Calu3 (cell line): ENCODE data around the gene CHRND. TPM values are rescaled to one million over a fixed set of nuclear protein-coding genes. Genes with fewer than 3 reads are reported as not detected.

Source experiments
- BruUV-seq: library from RNA; stranded (reverse); fragments of 400-500 nt; replicated peaks from 2 replicates; lab custom pipeline; 2021; lab: Mats Ljungman, UMichigan
- CTCF ChIA-PET: fragments of 300-600 bp; sonication (Branson Sonifier 250); formaldehyde crosslinking; loops from one replicate; lab custom pipeline; 2022; ENCODE audit warnings: antibody characterized with exemption; lab: Charles Lee
- DNase-seq: peaks from one replicate; pipeline ENCODE4 v3.0.0; 2022
- H3K27ac Mint-ChIP-seq: one replicate; pipeline ENCODE4 v1.8.0; 2022; ENCODE audit warnings: mixed read lengths; ENCODE audit not compliant: unreplicated experiment
- H3K27me3 Mint-ChIP-seq: one replicate; pipeline ENCODE4 v1.8.0; 2022; ENCODE audit warnings: mixed read lengths; ENCODE audit not compliant: unreplicated experiment
- H3K36me3 Mint-ChIP-seq: one replicate; pipeline ENCODE4 v1.8.0; 2022; ENCODE audit warnings: mild to moderate bottlenecking, moderate library complexity, mixed read lengths; ENCODE audit not compliant: insufficient read depth, unreplicated experiment
- H3K4me1 Mint-ChIP-seq: one replicate; pipeline ENCODE4 v1.8.0; 2022; ENCODE audit warnings: mild to moderate bottlenecking, low read depth, mixed read lengths; ENCODE audit not compliant: unreplicated experiment
- H3K4me3 Mint-ChIP-seq: one replicate; pipeline ENCODE4 v1.8.0; 2022; ENCODE audit warnings: mild to moderate bottlenecking, low read depth, moderate library complexity, mixed read lengths; ENCODE audit not compliant: unreplicated experiment
- H3K9me3 Mint-ChIP-seq: one replicate; pipeline ENCODE4 v1.8.0; 2022; ENCODE audit warnings: low read depth, mixed read lengths; ENCODE audit not compliant: unreplicated experiment
- CTCF ChIP-seq: fragments of 200-600 bp; IDR thresholded peaks from one replicate; pipeline ENCODE4 v1.8.0; 2022; ENCODE audit warnings: antibody characterized with exemption; ENCODE audit not compliant: unreplicated experiment
- intact Hi-C: fragments of 100-400 bp; cut with micrococcal nuclease; formaldehyde crosslinking; loops from one replicate; pipeline ENCODE4 v1.10.0; 2022; ENCODE audit not compliant: unreplicated experiment
- total RNA-seq: library from RNA; stranded (reverse); gene quantifications from 2 replicates; pipeline ENCODE4 v1.2.3, GENCODE V29; 2022

CHRND gene
- total RNA-seq, 1 experiment from 2014 or later = not detected

- TF ChIP-seq CTCF = no peak
- Mint-ChIP-seq H3K27ac (peak overlapping the region; percentile 38), H3K4me1 (peaks cover 63% of the 10 kb centered on the region), H3K27me3 (no peaks in the 10 kb centered on the region), H3K4me3 (peak overlapping the region; percentile 33), H3K36me3 (peaks cover 35% of the 10 kb centered on the region), H3K9me3 (no peaks in the 10 kb centered on the region)
- CTCF ChIA-PET = interaction anchor here (0.5 to 1.0 kb wide), 5 partner anchors 27 to 932 kb away, joined by 3 to 12 read pairs (median 4); no protein-coding TSS in a partner anchor
- no peak for DNase-seq
- no TSS peak for BruUV-seq
- intact Hi-C loops = no loop called here
Measured at GRCh38 chr2:232573042-232573441, 47.1 kb downstream of the CHRND start.

DNA sequence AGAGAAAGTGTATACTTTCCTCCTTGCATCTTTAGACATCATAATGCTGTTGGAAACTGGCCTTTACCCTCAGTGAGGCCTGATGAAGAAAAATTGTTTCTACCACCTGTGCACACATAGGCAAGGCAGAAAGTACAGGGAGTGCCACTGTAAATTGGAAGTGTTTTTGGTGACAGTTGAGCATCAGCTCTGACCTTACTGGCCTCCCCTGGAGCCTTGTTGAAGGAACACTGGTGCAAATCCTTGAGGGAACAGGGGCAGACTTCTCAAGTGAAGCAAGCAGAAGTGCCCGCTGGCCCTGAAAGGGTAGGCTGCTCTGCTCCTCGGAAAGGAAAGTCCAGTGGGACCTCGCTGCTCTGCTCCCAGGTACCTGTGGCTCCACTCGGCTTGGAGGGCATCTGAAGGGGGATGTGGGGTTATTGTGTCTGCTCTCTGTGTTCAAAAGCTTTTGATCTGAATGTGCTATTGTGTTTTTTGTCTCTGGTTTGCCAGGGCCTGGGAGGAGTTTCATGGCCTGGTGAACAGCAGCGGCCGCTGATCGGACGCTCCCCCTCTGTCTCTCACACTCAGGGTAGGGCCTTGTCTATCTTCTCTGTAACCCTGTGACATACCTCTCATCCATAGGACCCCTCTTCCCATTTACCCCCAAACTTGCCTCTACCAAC lies 47.9 kb downstream of the CHRND start:
- H3K27me3 Mint-ChIP-seq = no peaks in the 10 kb centered on the region
- intact Hi-C loops = no loop called here
- H3K4me1 Mint-ChIP-seq = peaks cover 54% of the 10 kb centered on the region
- peak overlapping the region; percentile 38 for H3K27ac Mint-ChIP-seq
- no peak for DNase-seq
- H3K9me3 Mint-ChIP-seq = no peaks in the 10 kb centered on the region
- peaks cover 29% of the 10 kb centered on the region for H3K36me3 Mint-ChIP-seq
- TF ChIP-seq CTCF = no peak
- no TSS peak for BruUV-seq
- H3K4me3 Mint-ChIP-seq = peak overlapping the region; percentile 33
- CTCF ChIA-PET = no interaction called here

GRCh38 chr2:232574674-232575403 lies 48.9 kb downstream of the CHRND start:
- H3K4me3 Mint-ChIP-seq = no peak overlapping the region
- CTCF ChIA-PET = interaction anchor here (0.5 kb wide), 1 partner anchor 503 kb away, joined by 3 read pairs; no protein-coding TSS in a partner anchor
- intact Hi-C loops = no loop called here
- H3K4me1 Mint-ChIP-seq = peaks cover 54% of the 10 kb centered on the region
- H3K27me3 Mint-ChIP-seq = no peaks in the 10 kb centered on the region
- no peak for DNase-seq
- peaks cover 23% of the 10 kb centered on the region for H3K36me3 Mint-ChIP-seq
- H3K27ac Mint-ChIP-seq = no peak overlapping the region
- no TSS peak for BruUV-seq
- no peak for TF ChIP-seq CTCF
- H3K9me3 Mint-ChIP-seq = no peaks in the 10 kb centered on the region

GRCh38 chr2:232575404-232575746 lies 49.4 kb downstream of the CHRND start:
- BruUV-seq = no TSS peak
- H3K27ac Mint-ChIP-seq = no peak overlapping the region
- TF ChIP-seq CTCF = no peak
- DNase-seq = no peak
- no peaks in the 10 kb centered on the region for H3K9me3 Mint-ChIP-seq
- CTCF ChIA-PET = no interaction called here
- no peaks in the 10 kb centered on the region for H3K27me3 Mint-ChIP-seq
- H3K36me3 Mint-ChIP-seq = peaks cover 18% of the 10 kb centered on the region
- intact Hi-C loops = no loop called here
- peaks cover 57% of the 10 kb centered on the region for H3K4me1 Mint-ChIP-seq
- no peak overlapping the region for H3K4me3 Mint-ChIP-seq
